SK-N-SH (cell line): ENCODE measurements around the gene UBE2E1.

ENCODE experiments used
- CTCF ChIP-seq: fragments of 200-600 bp; sonication (generic); IDR thresholded peaks from 2 replicates; pipeline ENCODE4 v1.6.1; 2017; ENCODE audit warnings: antibody characterized with exemption, mild to moderate bottlenecking, moderate library complexity
- ELF1 ChIP-seq: IDR thresholded peaks from 2 replicates; pipeline ENCODE4 v1.4.0; 2012
- EP300 ChIP-seq, 2 experiments: IDR thresholded peaks; 2 replicates each; pipeline versions ENCODE4 v1.4.0 to v1.6.1; 2012; ENCODE audit warnings: borderline replicate concordance in 1 of 2, low read depth in 1 of 2, low read length in 1 of 2
- FOSL2 ChIP-seq: IDR thresholded peaks from 2 replicates; pipeline ENCODE4 v1.4.0; 2012; ENCODE audit warnings: low read depth, mild to moderate bottlenecking, moderate library complexity, borderline replicate concordance
- FOXM1 ChIP-seq: IDR thresholded peaks from 2 replicates; pipeline ENCODE4 v1.4.0; 2012; ENCODE audit warnings: low read depth, mild to moderate bottlenecking
- JUND ChIP-seq: IDR thresholded peaks from 2 replicates; pipeline ENCODE4 v1.4.0; 2012
- MXI1 ChIP-seq: IDR thresholded peaks from 2 replicates; pipeline ENCODE4 v1.6.1; 2012; ENCODE audit warnings: mild to moderate bottlenecking, low read depth, low read length, improper control_type of control experiment
- NRF1 ChIP-seq: IDR thresholded peaks from 2 replicates; pipeline ENCODE4 v1.6.1; 2012; ENCODE audit warnings: low read depth, mild to moderate bottlenecking, low read length
- POLR2AphosphoS5 ChIP-seq: IDR thresholded peaks from 2 replicates; pipeline ENCODE4 v1.6.1; 2012; ENCODE audit warnings: low read depth, low read length
- RXRA ChIP-seq: IDR thresholded peaks from 2 replicates; pipeline ENCODE4 v1.4.0; 2012; ENCODE audit warnings: low read depth, mild to moderate bottlenecking, borderline replicate concordance
- SIN3A ChIP-seq: IDR thresholded peaks from 2 replicates; pipeline ENCODE4 v1.6.1; 2012; ENCODE audit warnings: low read depth, mild to moderate bottlenecking, low read length, moderate library complexity, borderline replicate concordance
- USF2 ChIP-seq: fragments of 150-350 bp; IDR thresholded peaks from 2 replicates; pipeline ENCODE4 v1.6.1; 2017; ENCODE audit warnings: antibody characterized with exemption, low read length, low read depth, borderline replicate concordance
- ZBTB33 ChIP-seq: IDR thresholded peaks from 2 replicates; pipeline ENCODE4 v1.4.0; 2012; ENCODE audit warnings: low read depth, borderline replicate concordance

GRCh38 chr3:23904545-23904944 lies 98.8 kb downstream of the UBE2E1 start:
- TF ChIP-seq SIN3A (no peak), CTCF (no peak), RXRA (no peak), EP300 (IDR thresholded peaks at IDR 0.05; ENCODE audit: borderline replicate concordance in 1 of 2, low read depth in 1 of 2, low read length in 1 of 2) (no peak), ZBTB33 (no peak), POLR2AphosphoS5 (no peak), FOXM1 (no peak), ELF1 (no peak), NRF1 (no peak), USF2 (no peak), FOSL2 (no peak), JUND (no peak), MXI1 (no peak)
